ENCODE data around the gene ALPK3.

- TF ChIP-seq, protein P1, sequence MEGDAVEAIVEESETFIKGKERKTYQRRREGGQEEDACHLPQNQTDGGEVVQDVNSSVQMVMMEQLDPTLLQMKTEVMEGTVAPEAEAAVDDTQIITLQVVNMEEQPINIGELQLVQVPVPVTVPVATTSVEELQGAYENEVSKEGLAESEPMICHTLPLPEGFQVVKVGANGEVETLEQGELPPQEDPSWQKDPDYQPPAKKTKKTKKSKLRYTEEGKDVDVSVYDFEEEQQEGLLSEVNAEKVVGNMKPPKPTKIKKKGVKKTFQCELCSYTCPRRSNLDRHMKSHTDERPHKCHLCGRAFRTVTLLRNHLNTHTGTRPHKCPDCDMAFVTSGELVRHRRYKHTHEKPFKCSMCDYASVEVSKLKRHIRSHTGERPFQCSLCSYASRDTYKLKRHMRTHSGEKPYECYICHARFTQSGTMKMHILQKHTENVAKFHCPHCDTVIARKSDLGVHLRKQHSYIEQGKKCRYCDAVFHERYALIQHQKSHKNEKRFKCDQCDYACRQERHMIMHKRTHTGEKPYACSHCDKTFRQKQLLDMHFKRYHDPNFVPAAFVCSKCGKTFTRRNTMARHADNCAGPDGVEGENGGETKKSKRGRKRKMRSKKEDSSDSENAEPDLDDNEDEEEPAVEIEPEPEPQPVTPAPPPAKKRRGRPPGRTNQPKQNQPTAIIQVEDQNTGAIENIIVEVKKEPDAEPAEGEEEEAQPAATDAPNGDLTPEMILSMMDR (IDR thresholded peaks at IDR 0.05), result no peak
- no peak for TF ChIP-seq ZFX (IDR thresholded peaks at IDR 0.05; ENCODE audit: borderline replicate concordance)
Measured at GRCh38 chr15:84773716-84774115, 43.4 kb upstream of the ALPK3 start.

All from 22Rv1 (cell line).